H1 (cell line): ENCODE results near the gene CACNA1G. TPM values are rescaled to one million over a fixed set of nuclear protein-coding genes. Genes with fewer than 3 reads are reported as not detected.

Source experiments
- CTCF ChIA-PET: fragments of 300-600 bp; sonication (Branson Sonifier 250); formaldehyde crosslinking; loops from one replicate; lab custom pipeline; 2021; ENCODE audit not compliant: partially characterized antibody; lab: Charles Lee
- POLR2A ChIA-PET: fragments of 300-600 bp; sonication (Branson Sonifier 250); formaldehyde crosslinking; loops from one replicate; lab custom pipeline; 2021; ENCODE audit warnings: inconsistent platforms; ENCODE audit not compliant: partially characterized antibody; lab: Charles Lee
- DNase-seq, 2 experiments: peaks; one replicate each; pipeline versions ENCODE4 v3.0.0 to v3.0.0-alpha.2; 2010 to 2022; ENCODE audit warnings: low spot score in 2 of 2, low read depth in 1 of 2, mixed read lengths in 1 of 2
- FAIRE-seq: peaks from 2 replicates; lab custom pipeline; 2011; peaks lifted over from hg19 to GRCh38; lab: Jason Lieb, UNC
- H2AFZ ChIP-seq: 2 replicates; pipeline ENCODE4 v1.8.1; 2012; ENCODE audit warnings: low read length, inconsistent platforms
- H2AK5ac ChIP-seq: 2 replicates; pipeline ENCODE4 v1.6.1; 2013; ENCODE audit warnings: low read depth, low read length
- H2BK120ac ChIP-seq: replicated peaks from 2 replicates; pipeline ENCODE3; 2013; ENCODE audit warnings: low read depth, low read length, inconsistent platforms
- H2BK12ac ChIP-seq: 2 replicates; pipeline ENCODE4 v1.6.1; 2013; ENCODE audit warnings: low read depth, low read length
- H2BK15ac ChIP-seq: 2 replicates; pipeline ENCODE4 v1.6.1; 2013; ENCODE audit warnings: low read length
- H2BK20ac ChIP-seq: 2 replicates; pipeline ENCODE4 v1.6.1; 2013; ENCODE audit warnings: low read length
- H2BK5ac ChIP-seq: 2 replicates; pipeline ENCODE4 v1.6.1; 2013; ENCODE audit warnings: low read depth, low read length
- H3K14ac ChIP-seq: 2 replicates; pipeline ENCODE4 v1.6.1; 2013; ENCODE audit warnings: inconsistent platforms; ENCODE audit not compliant: insufficient read length
- H3K18ac ChIP-seq: 2 replicates; pipeline ENCODE4 v1.6.1; 2013; ENCODE audit warnings: low read length; ENCODE audit errors: extremely low read depth
- H3K23ac ChIP-seq: 2 replicates; pipeline ENCODE4 v1.6.1; 2013; ENCODE audit warnings: inconsistent platforms; ENCODE audit not compliant: insufficient read length
- H3K23me2 ChIP-seq: 2 replicates; pipeline ENCODE4 v1.6.1; 2013; ENCODE audit warnings: low read depth, low read length
- H3K27ac ChIP-seq: 2 replicates; pipeline ENCODE4 v1.6.1; 2011; ENCODE audit warnings: low read depth, low read length, inconsistent platforms
- H3K27me3 ChIP-seq, 4 experiments: replicated peaks in 1 of 4; 1 replicate in 1 of 4; 2 replicates in 3 of 4; pipeline versions ENCODE4 v1.6.1 to v1.8.1; 2011 to 2013; ENCODE audit warnings: low read length in 3 of 4, mild to moderate bottlenecking in 3 of 4, inconsistent platforms in 2 of 4, mixed read lengths in 2 of 4, moderate library complexity in 1 of 4; ENCODE audit not compliant: control insufficient read depth in 3 of 4, insufficient read depth in 3 of 4; ENCODE audit errors: extremely low read depth in 1 of 4
- H3K36me3 ChIP-seq, 4 experiments: 2 replicates each; pipeline versions ENCODE4 v1.6.1 to v1.8.1; 2011 to 2013; ENCODE audit warnings: mild to moderate bottlenecking in 4 of 4, low read length in 3 of 4, moderate library complexity in 2 of 4, control low read depth in 1 of 4, inconsistent platforms in 1 of 4; ENCODE audit not compliant: insufficient read depth in 4 of 4, control insufficient read depth in 2 of 4
- H3K4ac ChIP-seq: replicated peaks from 2 replicates; pipeline ENCODE3; 2013; ENCODE audit warnings: low read length, low read depth, mixed read lengths, inconsistent platforms; ENCODE audit not compliant: insufficient read length
- H3K4me1 ChIP-seq, 4 experiments: replicated peaks in 1 of 4; 1 replicate in 1 of 4; 2 replicates in 3 of 4; pipeline versions ENCODE4 v1.6.1 to v1.8.1; 2011 to 2013; ENCODE audit warnings: low read length in 3 of 4, inconsistent platforms in 2 of 4, mixed read lengths in 1 of 4; ENCODE audit not compliant: insufficient read depth in 4 of 4, control insufficient read depth in 3 of 4
- H3K4me2 ChIP-seq, 2 experiments: 2 replicates each; pipeline versions ENCODE4 v1.6.1 to v1.8.1; 2011 to 2013; ENCODE audit warnings: low read depth in 2 of 2, low read length in 2 of 2, control low read depth in 1 of 2, inconsistent platforms in 1 of 2, mild to moderate bottlenecking in 1 of 2; ENCODE audit not compliant: insufficient read depth in 1 of 2
- H3K4me3 ChIP-seq, 4 experiments: fragments of 200-600, 300-600 bp in 1 of 4; sonication (generic), shearing (Covaris generic), sonication (Bioruptor Twin) in 1 of 4; 2 replicates each; pipeline versions ENCODE4 v1.5.1 to v1.8.1; 2011 to 2016; ENCODE audit warnings: low read length in 4 of 4, low read depth in 3 of 4, control low read depth in 2 of 4, inconsistent platforms in 2 of 4, mild to moderate bottlenecking in 2 of 4, mixed read lengths in 1 of 4, moderate library complexity in 1 of 4; ENCODE audit not compliant: insufficient read depth in 2 of 4; ENCODE audit errors: extremely low read depth in 1 of 4
- H3K56ac ChIP-seq: replicated peaks from 2 replicates; pipeline ENCODE3; 2013; ENCODE audit warnings: low read depth, mild to moderate bottlenecking, mixed read lengths, low read length, inconsistent platforms; ENCODE audit not compliant: insufficient read length
- H3K79me1 ChIP-seq: 2 replicates; pipeline ENCODE4 v1.6.1; 2013; ENCODE audit warnings: low read depth, low read length, control low read depth
- H3K79me2 ChIP-seq, 2 experiments: 2 replicates each; pipeline versions ENCODE4 v1.6.1 to v1.8.1; 2012 to 2013; ENCODE audit warnings: low read length in 2 of 2, mild to moderate bottlenecking in 2 of 2, inconsistent platforms in 1 of 2; ENCODE audit not compliant: insufficient read depth in 2 of 2, control insufficient read depth in 1 of 2
- H3K9ac ChIP-seq, 4 experiments: replicated peaks in 1 of 4; 1 replicate in 1 of 4; 2 replicates in 3 of 4; pipeline versions ENCODE4 v1.6.1 to v1.8.1; 2011 to 2013; ENCODE audit warnings: low read depth in 3 of 4, low read length in 3 of 4, control low read depth in 2 of 4, mild to moderate bottlenecking in 2 of 4, moderate library complexity in 2 of 4, inconsistent platforms in 1 of 4; ENCODE audit errors: extremely low read depth in 1 of 4
- H3K9me3 ChIP-seq, 2 experiments: 2 replicates each; pipeline versions ENCODE4 v1.6.1 to v1.8.1; 2012 to 2013; ENCODE audit warnings: mild to moderate bottlenecking in 2 of 2, moderate library complexity in 2 of 2, control low read depth in 1 of 2, inconsistent platforms in 1 of 2, low read depth in 1 of 2, low read length in 1 of 2, mixed read lengths in 1 of 2; ENCODE audit not compliant: insufficient read depth in 2 of 2
- H4K20me1 ChIP-seq, 2 experiments: replicated peaks in 1 of 2; 2 replicates each; pipeline versions ENCODE3 to v1.8.1; 2011 to 2013; ENCODE audit warnings: inconsistent platforms in 2 of 2, low read length in 2 of 2, mild to moderate bottlenecking in 1 of 2; ENCODE audit not compliant: insufficient read depth in 2 of 2, control insufficient read depth in 1 of 2
- H4K5ac ChIP-seq: 2 replicates; pipeline ENCODE4 v1.6.1; 2013; ENCODE audit warnings: low read length, low read depth, mixed read lengths, inconsistent platforms; ENCODE audit not compliant: insufficient read length
- H4K8ac ChIP-seq: 2 replicates; pipeline ENCODE4 v1.8.0; 2013; ENCODE audit warnings: mild to moderate bottlenecking, moderate library complexity, low read length, inconsistent platforms; ENCODE audit not compliant: insufficient read depth; ENCODE audit errors: extremely low read depth
- H4K91ac ChIP-seq: replicated peaks from 2 replicates; pipeline ENCODE3; 2013; ENCODE audit warnings: low read length, mixed read lengths, inconsistent platforms; ENCODE audit not compliant: insufficient read length
- BACH1 ChIP-seq: IDR thresholded peaks from 2 replicates; pipeline ENCODE4 v1.6.1; 2012; ENCODE audit warnings: low read length, improper control_type of control experiment
- E2F6 ChIP-seq: IDR thresholded peaks from 2 replicates; pipeline ENCODE4 v1.6.1; 2012; ENCODE audit warnings: inconsistent platforms
- EP300 ChIP-seq, 2 experiments: IDR thresholded peaks; 1 replicate in 1 of 2; 2 replicates in 1 of 2; pipeline ENCODE4 v1.6.1; 2011 to 2012; ENCODE audit warnings: low read depth in 2 of 2, low read length in 2 of 2, mild to moderate bottlenecking in 2 of 2, borderline replicate concordance in 1 of 2, inconsistent platforms in 1 of 2, moderate library complexity in 1 of 2
- KDM1A ChIP-seq: fragments of 200-600, 300-600 bp; sonication (generic); IDR thresholded peaks from 2 replicates; pipeline ENCODE4 v1.7.1; 2016; ENCODE audit warnings: mild to moderate bottlenecking, low read length, borderline replicate concordance
- KDM4A ChIP-seq: IDR thresholded peaks from one replicate; pipeline ENCODE4 v1.7.1; 2012; ENCODE audit warnings: low read depth, mild to moderate bottlenecking, moderate library complexity, low read length, inconsistent platforms; ENCODE audit not compliant: severe bottlenecking
- POU5F1 ChIP-seq: IDR thresholded peaks from 2 replicates; pipeline ENCODE4 v1.6.1; 2011; ENCODE audit warnings: low read depth, mild to moderate bottlenecking, low read length, moderate library complexity
- SAP30 ChIP-seq: fragments of 300-600 bp; sonication (generic); IDR thresholded peaks from 2 replicates; pipeline ENCODE4 v1.7.1; 2012; ENCODE audit warnings: low read length, moderate library complexity, mild to moderate bottlenecking, inconsistent platforms; ENCODE audit not compliant: insufficient read depth, insufficient replicate concordance
- SIRT6 ChIP-seq: IDR thresholded peaks from one replicate; pipeline ENCODE4 v1.7.1; 2012; ENCODE audit warnings: low read length, inconsistent platforms
- SIX5 ChIP-seq: IDR thresholded peaks from 2 replicates; pipeline ENCODE4 v1.6.1; 2011; ENCODE audit warnings: mild to moderate bottlenecking, low read depth, low read length
- TAF1 ChIP-seq: IDR thresholded peaks from 2 replicates; pipeline ENCODE4 v1.6.1; 2011; ENCODE audit warnings: mild to moderate bottlenecking, low read depth, low read length
- USF2 ChIP-seq: IDR thresholded peaks from 2 replicates; pipeline ENCODE4 v1.6.1; 2011; ENCODE audit warnings: low read length, improper control_type of control experiment
- WGBS, 2 experiments: shearing (Covaris generic) in 1 of 2; methylation state at CpG; one replicate each; pipeline versions ENCODE4 v1.1.6 to v1.1.7; 2013 to 2015; ENCODE audit warnings: low lambda C conversion rate in 2 of 2, mixed read lengths in 2 of 2, inconsistent platforms in 1 of 2, low coverage in 1 of 2, missing lambda C conversion rate in 1 of 2; ENCODE audit not compliant: insufficient replicate concordance in 2 of 2, insufficient coverage in 1 of 2, insufficient read length in 1 of 2; ENCODE audit errors: extremely low coverage in 1 of 2, missing lambda C conversion rate in 1 of 2; 5-methylcytosine and 5-hydroxymethylcytosine counted together
- polyA plus RNA-seq, 7 experiments: library from polyadenylated mRNA; depleted of rRNA in 3 of 7; stranded (reverse) in 5 of 7; unstranded in 2 of 7; fragments of >200 nt in 5 of 7; fragments of 200-250 nt in 2 of 7; gene quantifications; 1 replicate in 5 of 7; 2 replicates in 1 of 7; 4 replicates in 1 of 7; pipeline versions ENCODE4 v1.2.1 to v1.2.3, GENCODE V29; 2011 to 2013; ENCODE audit warnings: missing spikeins in 2 of 7, mixed read lengths in 2 of 7
- total RNA-seq: library from RNA; stranded (reverse); fragmentation: NEBNext Ultra II Directional; extraction: Animal tissue kit (Norgen Biotek cat#: 25700); gene quantifications from 2 replicates; pipeline ENCODE4 v1.2.1, GENCODE V29; 2021

Gene CACNA1G
- total and polyA plus RNA-seq, 2 of the 8 experiments (the other 6 are each of a cell fraction or from before 2014, with no cell fraction given) = 2.9 to 4.9 TPM

- Histone ChIP-seq H3K14ac (no peak overlapping the region), H3K4me2 (no peak overlapping the region), H2BK120ac (no peak overlapping the region), H3K27ac (no peak overlapping the region), H3K4ac (no peak overlapping the region), H3K9me3 (no peaks in the 10 kb centered on the region), H2BK20ac (no peak overlapping the region), H3K18ac (no peak overlapping the region), H4K8ac (no peak overlapping the region), H4K91ac (peak overlapping the region; percentile 47), H3K36me3 (no peaks in the 10 kb centered on the region), H2AK5ac (peak overlapping the region; percentile 44; the same call in 1 of the 2 replicates), H4K5ac (no peak overlapping the region), H3K4me1 (peaks cover 3 to 12% (median 6%) of the 10 kb centered on the region in 4 experiments), H2AFZ (no peak overlapping the region), H3K79me1 (no peaks in the 10 kb centered on the region), H3K9ac (no peak overlapping the region), H2BK12ac (no peak overlapping the region), H3K23ac (no peak overlapping the region), H3K4me3 (no peak overlapping the region), H2BK15ac (0 out of 2 replicates have a peak overlapping the region, but pooled peaks have one; percentile 72), H4K20me1 (no peaks in the 10 kb centered on the region), H3K27me3 (no peaks in the 10 kb centered on the region), H3K23me2 (no peaks in the 10 kb centered on the region), H3K56ac (no peak overlapping the region), H2BK5ac (no peak overlapping the region), H3K79me2 (no peaks in the 10 kb centered on the region)
- no peak for DNase-seq
- ChIA-PET POLR2A (interaction anchor here (0.6 to 1.7 kb wide), 5 partner anchors 7 to 421 kb away, joined by 3 to 6 read pairs (median 4); partner anchors contain the start of gene TOB1), CTCF (interaction anchor here (0.6 to 12.4 kb wide), 29 partner anchors 11 to 293 kb away, joined by 3 to 404 read pairs (median 7); partner anchors contain the start of genes CACNA1G and WFIKKN2)
- no peak for FAIRE-seq
- WGBS, 2 experiments = 92% methylated on average over 18 of the region's 19 CpGs; no CpG with 5 or more reads in 1 of the 2 experiments
- TF ChIP-seq USF2 (no peak), KDM4A (no peak), EP300 (IDR thresholded peaks at IDR 0.05; ENCODE audit: borderline replicate concordance in 1 of 2, low read depth in 2 of 2, low read length in 2 of 2) (no peak), SIX5 (no peak), SIRT6 (no peak), KDM1A (no peak), POU5F1 (no peak), TAF1 (no peak), BACH1 (no peak), SAP30 (no peak), E2F6 (no peak)
Measured at GRCh38 chr17:50549256-50549941, 11.1 kb upstream of the CACNA1G start.
